HG03060 (cell line): ENCODE data around the gene PPARA.

ENCODE experiments used
- ATAC-seq: cut with Tn5 transposase; IDR thresholded peaks from one replicate; pipeline ENCODE4 v1.9.1; 2021; ENCODE audit warnings: low read depth, moderate number of reproducible peaks; ENCODE audit not compliant: unreplicated experiment

PPARA gene

DNA sequence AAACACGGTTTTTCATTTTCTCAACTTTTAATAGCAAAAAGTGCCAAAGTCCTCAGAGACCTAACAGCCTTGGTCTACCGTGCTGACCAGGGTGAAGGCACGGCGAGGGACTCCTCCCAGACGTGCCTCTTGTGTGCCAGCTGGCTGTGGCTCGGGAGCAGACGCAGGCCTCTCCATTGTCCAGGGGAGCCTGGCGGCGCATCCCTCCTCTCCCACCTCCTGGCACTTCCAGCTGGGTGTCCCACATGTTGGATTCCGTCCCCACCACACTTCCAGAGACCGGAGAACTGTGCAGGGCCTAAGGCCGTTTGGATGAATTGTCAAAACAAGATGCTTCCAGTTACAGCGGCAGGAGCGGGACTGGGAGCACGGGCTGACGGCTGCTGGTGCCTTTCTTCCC lies 88.2 kb downstream of the PPARA start:
- no peak for ATAC-seq

DNA sequence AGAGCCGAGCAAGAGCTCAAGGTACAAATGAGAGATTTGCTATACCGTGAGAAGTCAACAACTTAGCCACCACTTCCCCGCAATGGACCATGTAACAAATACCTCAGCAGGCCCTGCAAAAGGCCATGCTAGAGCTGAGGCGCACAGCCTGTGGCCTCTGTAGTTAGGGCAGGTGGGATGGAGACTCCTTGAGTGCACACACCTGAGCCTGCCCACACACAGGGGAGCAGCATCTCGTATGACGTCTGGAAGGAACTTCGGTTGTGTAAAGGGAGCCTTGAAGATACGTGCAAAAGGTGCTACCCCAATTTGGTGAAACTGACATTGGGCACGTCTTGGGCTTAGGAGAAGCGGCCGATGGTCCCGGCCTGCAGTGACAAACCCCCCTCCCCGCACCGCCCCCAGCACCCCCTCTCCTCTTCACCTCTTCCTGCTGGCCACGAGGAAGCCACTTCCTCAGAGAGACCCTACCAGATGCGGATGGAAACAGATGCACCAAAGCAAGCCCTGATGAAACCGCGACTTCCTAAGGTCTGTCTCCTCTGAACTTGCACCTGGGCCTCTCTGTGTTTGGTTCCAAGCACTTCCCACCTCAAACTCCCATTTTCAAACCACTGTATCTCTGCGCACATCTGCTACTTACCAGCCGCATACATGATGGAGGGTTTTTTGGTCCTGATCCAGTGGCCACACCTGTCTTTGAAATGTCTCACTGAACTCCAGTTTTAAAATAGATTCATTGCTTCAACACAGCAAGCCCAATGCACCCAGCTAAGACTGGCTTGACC lies 89.1 kb downstream of the PPARA start:
- no peak for ATAC-seq

- no peak for ATAC-seq
Measured at GRCh38 chr22:46240073-46240472, 89.7 kb downstream of the PPARA start.

DNA sequence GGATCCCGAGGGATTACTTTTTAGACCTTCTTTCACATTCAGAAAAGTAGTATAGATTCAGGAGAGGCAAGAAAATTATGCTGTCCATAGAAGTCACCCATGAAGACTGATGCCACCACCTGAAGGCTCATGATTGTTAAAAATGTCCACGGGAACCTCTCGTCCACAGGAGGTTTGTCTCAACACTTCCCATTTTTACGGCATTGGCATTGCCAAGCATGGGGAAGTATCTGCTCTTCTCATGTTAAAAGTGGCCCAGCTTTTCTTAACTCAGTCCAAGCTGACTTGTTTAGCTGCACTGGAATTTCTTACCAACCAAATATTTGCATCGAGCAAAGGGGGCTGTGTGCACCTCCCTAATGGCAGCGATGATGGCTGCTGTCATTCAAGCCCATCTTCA lies 90.2 kb downstream of the PPARA start:
- no peak for ATAC-seq

- no peak for ATAC-seq
Measured at GRCh38 chr22:46240907-46241306, 90.6 kb downstream of the PPARA start.

DNA sequence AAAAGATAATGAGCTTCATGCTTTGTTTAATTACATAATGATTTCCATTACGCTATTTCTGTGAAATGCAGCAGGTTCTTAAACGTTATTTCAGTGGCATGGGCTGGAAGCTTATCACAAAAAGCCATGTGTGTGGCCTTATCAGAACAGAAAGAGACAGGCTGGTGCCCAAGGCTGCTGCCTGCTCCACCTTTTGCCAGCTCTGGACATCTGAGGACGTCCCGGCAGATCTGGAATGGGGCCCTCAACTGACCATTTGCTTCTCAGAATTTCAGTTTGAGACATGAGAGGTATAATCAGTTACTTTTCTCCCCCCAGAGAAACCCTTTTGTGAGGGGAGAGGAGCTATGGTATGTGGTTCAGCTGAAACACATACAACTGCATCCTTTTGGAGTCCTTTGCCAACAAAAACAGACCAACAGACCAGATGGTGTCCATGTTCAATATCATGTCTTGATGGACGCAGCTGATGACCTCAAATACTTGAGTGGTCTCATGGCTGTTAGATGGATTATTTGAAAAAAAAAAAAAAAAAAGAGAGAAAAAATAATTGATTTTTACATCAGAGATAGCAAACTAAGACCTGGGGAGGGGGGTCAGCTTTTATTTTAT lies 91.2 kb downstream of the PPARA start:
- no peak for ATAC-seq

DNA sequence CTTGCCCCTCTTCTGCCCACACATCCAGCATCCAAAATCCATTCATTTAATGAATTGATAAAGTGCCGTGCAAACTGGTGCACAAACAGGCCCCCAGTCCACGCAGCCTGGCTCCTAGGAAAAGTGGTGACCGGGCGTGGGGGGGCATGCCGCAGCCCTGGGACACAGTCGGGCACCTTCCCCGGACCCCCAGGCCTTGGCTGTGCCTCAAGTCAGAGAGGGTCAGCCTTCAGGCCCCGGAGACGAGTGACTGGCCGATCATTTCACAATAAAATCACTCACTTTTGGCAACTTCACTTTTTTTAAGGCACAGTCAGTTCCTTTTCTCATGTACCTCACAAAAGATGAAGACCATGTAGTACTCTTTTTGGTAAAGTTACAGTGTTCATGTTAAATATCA lies 91.8 kb downstream of the PPARA start:
- no peak for ATAC-seq

DNA sequence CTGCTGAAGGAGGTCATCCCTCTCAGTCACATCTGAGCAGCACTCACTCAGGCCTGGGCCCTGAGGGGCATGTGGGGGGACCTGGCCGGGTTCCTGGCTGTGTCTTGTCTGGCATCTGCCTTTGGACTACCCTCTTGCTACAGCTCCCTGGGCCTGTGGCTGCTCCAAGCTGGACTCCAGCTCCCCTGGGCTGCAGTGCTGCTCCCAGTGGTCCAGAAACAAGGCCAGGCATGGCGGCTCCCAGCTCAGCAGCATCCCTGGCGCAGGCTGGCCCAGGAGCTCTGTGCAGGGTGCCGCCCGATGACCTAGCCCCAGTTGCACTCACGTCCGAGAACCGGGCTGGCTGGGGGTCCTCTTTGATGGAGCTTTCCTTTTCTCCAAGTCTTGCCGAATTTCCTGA lies 94.4 kb downstream of the PPARA start:
- ATAC-seq, result no peak

- ATAC-seq, result no peak
Measured at GRCh38 chr22:46245511-46245910, 95.2 kb downstream of the PPARA start.

- ATAC-seq, result no peak
Measured at GRCh38 chr22:46246178-46246577, 95.9 kb downstream of the PPARA start.

DNA sequence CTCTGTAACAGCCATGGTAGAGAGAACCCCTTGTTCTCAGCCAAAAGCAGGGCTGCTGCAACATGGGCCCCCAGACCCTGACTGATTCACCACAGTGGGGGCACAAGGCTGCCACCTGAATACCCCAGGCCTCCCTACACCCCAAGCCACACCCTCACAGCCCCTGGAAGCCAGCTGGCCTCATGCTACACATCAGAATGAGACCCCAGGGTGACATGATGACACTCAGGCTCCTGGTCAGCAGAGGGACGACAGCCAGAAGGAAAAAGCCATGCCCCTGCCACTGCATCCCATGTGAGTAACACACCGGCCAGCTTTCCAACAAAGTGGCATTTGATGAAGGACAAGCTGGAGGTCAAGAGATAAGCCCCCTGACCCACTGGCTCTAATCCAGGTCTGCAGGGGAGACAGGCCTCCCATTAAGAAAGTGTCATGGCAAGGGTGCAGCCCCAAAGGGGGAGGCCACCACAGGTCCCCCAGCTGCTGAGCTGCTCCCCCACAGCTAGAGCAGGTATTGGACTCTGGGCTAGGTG lies 97.2 kb downstream of the PPARA start:
- ATAC-seq, result no peak

GRCh38 chr22:46250035-46250782 lies 99.9 kb downstream of the PPARA start, which contains the start of gene CDPF1:
Gene CDPF1 (minus strand): TSS chr22:46250293. CDS start chr22:46248284, 2,009 bp downstream.
- peak; percentile 46 for ATAC-seq

DNA sequence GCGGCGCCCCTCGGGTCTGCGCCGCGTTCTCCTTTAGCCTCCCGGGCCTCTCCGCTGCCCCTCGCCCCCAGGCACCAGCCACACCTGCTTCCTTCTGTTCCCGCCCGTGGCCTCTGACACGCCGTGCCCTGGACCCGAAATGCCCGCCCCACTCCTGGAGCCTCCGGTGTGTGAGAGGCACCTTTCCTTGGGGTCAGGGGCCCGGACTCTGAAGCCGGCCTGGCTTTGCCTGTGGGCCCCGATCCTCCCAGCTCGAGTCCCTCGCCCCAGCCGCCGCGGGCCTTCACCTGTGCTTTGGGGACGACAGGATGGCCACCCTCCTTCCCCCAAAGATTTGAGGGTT lies 100.4 kb downstream of the PPARA start:
- no peak for ATAC-seq

- ATAC-seq, result no peak
Measured at GRCh38 chr22:46251266-46251665, 100.9 kb downstream of the PPARA start.

- no peak for ATAC-seq
Measured at GRCh38 chr22:46251816-46252380, 101.6 kb downstream of the PPARA start.

- no peak for ATAC-seq
Measured at GRCh38 chr22:46256358-46256958, 106.1 kb downstream of the PPARA start.

DNA sequence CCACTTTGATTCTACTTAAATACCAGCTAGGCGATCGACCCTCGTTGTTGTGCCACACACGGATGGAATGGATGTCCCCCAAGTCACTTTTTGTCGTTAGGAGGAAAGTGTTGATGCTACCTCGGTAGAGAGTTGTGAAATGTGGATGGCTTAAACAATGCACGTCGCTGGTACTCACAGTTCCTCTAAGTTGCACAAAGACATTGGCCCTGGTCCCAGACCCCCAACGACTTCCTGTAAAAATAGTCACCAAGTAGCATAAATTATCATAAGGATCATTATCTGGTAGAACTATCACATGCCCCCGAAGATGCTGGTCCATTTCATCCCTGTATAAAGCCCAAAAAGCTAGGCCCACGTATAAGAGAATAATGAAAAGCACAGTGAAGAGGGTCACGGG lies 109.0 kb downstream of the PPARA start:
- no peak for ATAC-seq

DNA sequence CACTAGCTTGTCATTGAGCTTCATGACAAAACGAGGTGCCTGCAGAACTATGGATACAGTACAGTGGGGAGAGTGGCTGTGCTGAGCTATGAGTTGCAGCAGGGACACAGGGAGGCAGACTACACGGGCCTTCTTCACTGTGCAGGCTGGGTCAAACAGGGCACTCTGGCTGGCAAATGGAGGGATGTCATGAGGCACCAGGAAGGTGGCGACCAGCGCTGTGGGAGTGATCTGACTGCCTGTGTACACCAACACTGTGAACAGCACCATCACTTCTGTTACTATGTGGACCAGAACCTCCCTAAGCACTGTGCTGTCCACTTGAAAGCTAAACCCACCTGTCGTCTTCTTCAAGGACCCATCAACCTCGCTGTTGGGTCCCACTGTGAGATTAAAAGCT lies 109.7 kb downstream of the PPARA start:
- no peak for ATAC-seq

DNA sequence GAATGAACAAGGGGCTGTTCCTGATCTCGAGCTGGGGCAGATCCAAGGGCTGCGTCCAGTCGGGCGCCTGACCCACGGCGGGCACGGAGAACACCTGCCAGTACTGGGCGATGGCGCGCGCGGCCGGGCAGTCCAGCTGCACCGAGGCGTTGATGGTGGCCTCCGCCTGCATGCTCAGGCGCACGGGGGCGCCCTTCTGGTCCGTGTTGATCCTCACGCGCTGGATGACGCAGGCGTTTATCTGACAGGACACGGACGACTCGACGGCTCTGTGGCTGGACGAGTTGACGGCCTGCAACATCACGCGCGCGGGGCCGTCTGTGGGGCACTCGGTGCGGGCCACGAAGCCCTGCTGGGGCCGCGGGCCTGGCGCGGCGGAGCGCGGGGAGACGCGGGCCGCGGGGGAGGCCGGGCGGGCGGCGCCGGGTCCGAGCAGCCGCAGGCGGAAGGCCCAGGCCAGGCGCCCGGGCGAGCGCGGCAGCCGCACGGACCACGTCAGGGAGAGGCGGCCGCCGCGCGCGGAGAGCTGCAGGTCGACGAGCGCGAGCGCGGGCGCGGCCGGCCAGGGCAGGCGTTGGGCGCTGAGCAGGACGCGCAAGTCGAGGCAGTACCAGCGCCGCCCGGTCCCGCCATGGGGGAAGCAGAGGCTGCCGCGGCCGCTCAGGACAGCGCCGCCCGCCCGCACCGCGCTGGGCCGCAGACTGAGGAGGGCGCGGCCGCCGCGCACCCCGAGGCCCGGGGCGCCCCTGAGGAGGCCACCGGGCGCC lies 112.3 kb downstream of the PPARA start:
- no peak for ATAC-seq

GRCh38 chr22:46263216-46263590 lies 112.9 kb downstream of the PPARA start, which contains the start of gene PKDREJ:
Gene PKDREJ (minus strand): TSS chr22:46263343. CDS start chr22:46263322, 21 bp downstream.
- ATAC-seq, result no peak
